HG02588 (cell line): ENCODE data around the gene NUP214.
"Not testable (repeated sequence)": the region's sequence is repeated elsewhere in the genome, so short reads cannot be mapped to it uniquely, and the experiment has no call there.

Experiments used
- ATAC-seq: cut with Tn5 transposase; IDR thresholded peaks from one replicate; pipeline ENCODE4 v1.9.1; 2021; ENCODE audit warnings: mild to moderate bottlenecking, moderate library complexity; ENCODE audit not compliant: unreplicated experiment

The NUP214 gene

DNA sequence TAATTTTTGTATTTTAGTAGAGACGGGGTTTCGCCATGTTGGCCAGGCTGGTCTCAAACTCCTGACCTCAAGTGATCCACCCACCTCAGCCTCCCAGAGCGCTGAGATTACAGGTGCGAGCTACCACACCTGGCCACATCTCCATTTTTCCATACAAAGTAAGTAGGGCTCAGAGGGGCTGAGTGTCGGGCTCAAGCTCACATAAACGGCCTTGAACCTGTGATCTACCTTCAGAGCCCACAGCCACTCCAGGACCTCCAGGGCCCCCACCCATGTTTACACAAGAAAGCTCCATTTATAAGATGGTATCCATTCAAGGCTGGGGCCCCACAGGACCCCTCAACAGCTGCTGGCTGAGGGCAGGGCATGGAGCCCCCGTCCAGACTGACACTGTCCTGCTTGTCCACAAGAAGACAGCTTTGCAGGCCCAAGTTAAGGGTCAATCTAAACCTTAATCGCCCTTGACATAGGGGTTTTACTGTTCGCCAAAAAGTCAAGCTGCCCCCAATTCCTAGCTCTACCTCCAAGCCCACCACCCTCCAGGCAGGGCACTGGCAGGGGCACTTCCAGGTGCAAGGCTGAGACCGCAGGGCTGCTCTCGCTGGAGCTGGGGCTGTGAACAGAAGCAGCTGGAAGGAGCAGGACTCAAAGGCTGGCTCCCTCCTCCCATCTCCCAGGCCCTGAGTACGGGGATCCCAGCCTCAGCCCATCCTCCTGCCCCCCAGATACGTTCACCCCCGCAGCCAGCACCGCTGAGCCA is 132.1 kb downstream of the NUP214 start:
- ATAC-seq, result no peak

DNA sequence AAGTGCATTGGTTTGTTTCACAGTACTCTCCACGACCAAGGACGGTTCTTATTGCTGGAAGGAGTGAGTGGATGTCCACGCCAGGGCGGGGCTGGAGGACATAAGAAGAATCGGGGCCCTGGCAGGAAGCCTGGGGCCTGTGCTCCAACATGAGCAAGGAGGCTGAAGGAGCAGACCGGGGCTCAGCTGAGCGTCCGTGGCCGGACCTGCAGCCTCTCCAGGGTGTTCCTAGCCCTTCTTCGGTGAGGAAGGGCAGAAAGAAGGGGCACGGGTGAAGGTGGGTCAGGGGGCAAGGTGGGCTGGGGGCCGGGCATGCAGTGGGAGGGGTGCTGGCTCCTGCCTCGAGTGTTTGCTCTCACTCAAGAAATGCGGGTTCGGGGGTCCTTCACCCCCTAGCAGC is 132.8 kb downstream of the NUP214 start:
- ATAC-seq, result no peak

DNA sequence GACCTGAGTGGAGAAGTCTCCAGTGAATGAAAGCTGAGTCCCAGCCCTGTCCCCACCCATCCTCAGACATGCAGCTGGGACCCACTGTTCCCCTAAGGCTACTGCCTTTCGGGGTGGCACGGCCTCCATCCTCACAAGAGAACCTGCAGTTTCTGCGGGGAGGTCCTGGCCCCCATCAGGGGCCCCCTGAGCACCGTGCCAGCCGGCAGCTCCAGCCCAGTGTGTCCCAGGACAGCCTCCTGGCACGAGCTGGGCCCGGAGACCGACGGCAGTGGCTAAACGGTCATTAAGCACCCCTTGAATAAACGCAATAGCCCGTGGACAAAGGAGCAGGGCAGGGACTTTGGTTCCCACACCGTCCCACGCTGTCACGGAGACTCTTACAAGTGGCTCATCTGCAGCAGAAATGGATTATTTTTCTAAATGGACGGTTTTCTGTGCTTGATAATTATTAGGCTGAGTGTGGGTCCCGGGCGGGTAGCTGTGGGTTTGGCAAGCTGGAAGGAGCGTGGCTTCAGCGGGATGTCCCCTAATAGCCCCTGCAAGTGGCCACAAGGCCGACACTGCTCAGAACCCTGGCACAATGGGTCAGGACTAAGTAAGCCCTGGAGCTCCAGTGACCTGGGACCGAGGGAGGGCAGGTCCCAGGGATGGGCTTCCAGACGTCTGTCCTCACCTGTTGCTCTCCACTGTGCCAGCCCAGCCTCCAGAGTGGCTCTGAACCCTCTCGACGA is 133.5 kb downstream of the NUP214 start:
- ATAC-seq, result no peak

- no peak for ATAC-seq
These were observed 134.1 kb downstream of the NUP214 start for GRCh38 chr9:131259432-131259898.

DNA sequence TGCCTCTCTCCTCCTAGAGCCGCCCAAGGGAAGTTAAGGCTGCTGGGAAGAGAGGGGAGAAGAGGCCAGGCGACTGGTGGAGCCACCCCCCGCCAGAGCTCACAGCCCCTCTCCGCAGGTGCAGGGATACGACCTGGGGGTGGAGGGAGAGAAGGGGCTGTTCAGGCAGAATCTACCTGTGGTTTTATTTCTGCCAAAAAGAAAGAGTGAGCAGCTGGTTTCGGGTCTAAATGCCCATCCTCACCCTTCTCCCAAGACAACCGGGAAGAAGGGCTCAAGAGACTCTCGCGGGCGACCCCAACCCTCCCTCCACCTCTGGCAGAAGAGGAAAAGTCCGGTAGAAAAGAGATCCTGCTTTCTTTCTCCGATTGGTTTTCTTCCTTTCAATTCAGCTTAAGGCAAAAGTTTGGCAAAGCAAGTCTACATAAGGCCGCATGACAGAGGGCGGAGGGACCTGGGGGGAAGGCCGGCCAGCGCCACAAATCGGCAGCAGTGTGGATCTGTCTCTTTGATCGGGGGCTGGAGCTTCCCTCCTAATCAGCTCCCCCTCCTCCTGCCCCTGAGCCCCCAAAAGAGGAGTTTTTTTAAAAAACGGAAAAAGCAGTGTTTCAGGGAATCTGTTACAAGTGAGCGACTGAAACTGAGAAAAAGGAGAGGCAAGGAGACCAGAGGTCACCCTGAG is 134.7 kb downstream of the NUP214 start:
- no peak for ATAC-seq

GRCh38 chr9:131260751-131261452 is 135.5 kb downstream of the NUP214 start:
- no peak for ATAC-seq

GRCh38 chr9:131262327-131263032 is 137.1 kb downstream of the NUP214 start:
- no peak for ATAC-seq

GRCh38 chr9:131263033-131263343 is 137.6 kb downstream of the NUP214 start:
- ATAC-seq, result not testable (repeated sequence)

DNA sequence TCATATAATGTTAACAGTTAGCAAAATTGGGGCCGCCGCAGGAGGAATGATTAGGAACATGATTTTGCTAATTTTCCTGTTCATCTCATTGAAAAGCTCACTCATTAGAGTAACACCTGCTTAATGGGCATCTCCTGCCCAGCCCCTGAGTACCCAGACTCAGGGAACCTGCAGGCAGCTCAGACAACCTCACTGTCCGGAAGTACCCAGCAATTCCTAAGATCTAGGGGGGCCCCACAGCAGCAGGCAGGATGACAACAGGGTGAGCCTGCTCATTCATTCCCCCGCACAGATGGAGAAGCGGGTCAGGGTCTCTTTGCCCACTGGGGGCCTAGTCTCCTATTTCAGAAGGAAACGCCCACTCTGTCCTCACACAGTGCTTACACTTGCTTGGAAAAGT is 138.3 kb downstream of the NUP214 start:
- no peak for ATAC-seq

GRCh38 chr9:131264231-131264630 is 138.8 kb downstream of the NUP214 start:
- ATAC-seq, result no peak

DNA sequence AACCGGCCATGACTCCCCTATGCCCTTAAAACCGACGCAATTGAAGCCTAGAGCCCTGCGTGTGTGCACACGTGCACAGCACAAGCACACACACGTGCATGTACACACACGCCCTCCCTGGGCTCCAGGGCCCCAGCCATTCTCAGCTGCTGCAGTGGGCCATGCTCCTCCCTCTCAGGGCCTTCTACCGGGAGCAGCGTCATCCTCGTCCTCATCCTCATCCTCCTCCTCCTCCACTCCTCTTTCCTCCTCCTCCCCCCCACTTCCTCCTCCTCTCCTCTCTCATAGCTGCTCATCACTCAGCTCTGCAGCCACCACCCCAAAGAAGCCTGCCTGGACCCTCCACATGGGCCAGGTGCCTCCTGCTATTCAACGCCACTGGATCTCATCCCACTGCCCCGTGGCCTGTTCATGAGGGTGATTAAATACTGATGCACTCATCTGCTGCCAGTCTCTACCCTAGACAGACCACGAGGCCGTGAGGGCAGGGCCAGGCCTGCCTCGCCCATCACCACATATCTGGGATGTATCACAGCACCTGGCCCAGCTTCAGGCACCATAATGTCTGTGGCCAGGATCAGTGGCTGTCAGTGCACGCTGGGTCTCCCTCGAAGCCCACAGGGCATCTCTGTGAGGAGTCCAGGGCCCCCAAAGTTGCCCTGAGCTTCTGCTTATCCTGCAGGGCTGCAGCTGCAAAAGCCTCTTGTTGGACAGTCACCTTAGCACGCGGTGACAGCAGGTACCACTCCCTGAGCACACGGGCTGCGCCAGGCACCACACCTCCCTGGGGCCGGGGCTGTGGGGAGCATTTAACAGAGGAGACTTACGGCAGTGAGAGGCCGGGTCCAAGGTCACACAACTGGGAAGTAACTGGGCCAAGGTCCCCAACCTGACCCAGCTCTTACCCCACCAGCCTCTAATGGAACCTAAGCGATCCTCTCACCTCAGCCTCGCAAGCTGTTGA is 141.2 kb downstream of the NUP214 start:
- ATAC-seq, result no peak

DNA sequence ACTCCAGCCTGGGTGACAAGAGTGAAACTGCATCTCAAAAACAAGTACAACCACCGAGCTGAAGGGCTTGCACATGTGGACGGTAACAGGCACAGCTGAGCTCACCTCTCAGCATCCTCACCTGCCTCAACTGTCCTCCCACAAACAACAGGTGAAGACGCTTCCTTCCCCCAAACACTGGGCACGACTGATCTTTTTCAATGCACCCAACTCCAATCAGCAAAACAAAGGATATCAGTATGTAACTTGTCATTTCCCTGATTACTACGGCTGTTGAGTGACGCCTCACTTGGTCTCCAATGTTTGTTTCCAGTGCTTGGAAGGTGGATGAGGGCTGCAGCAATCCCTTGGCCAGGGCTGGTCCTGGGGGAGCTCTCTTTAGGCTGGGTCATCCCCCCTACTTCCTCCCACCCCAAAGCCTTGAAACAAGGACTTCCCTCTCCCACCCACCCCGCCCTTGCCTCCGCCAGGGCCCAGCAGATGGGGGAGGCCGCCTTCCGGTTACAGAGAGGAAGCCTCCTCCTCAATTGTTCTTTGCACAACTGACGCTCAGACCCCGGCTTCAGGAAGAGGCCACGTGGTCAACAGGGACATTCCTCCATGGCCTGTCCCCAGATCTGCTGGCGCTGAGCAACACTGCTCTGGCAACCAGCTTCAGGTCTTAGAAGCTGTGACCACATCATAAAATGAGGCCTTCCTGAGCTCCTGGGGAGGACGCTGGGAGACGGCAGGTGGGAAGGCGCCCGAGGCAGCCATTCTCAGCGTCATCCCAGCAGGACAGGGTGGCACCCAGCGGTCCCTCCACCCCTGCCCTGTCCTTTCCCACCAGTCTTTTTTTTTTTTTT is 145.0 kb downstream of the NUP214 start:
- no peak for ATAC-seq

- ATAC-seq, result not testable (repeated sequence)
These were observed 145.6 kb downstream of the NUP214 start for GRCh38 chr9:131271016-131271273.

GRCh38 chr9:131271506-131271931 is 146.1 kb downstream of the NUP214 start:
- no peak for ATAC-seq

GRCh38 chr9:131272212-131272611 is 146.8 kb downstream of the NUP214 start:
- ATAC-seq, result no peak

- no peak for ATAC-seq
These were observed 147.9 kb downstream of the NUP214 start for GRCh38 chr9:131273146-131273855.

DNA sequence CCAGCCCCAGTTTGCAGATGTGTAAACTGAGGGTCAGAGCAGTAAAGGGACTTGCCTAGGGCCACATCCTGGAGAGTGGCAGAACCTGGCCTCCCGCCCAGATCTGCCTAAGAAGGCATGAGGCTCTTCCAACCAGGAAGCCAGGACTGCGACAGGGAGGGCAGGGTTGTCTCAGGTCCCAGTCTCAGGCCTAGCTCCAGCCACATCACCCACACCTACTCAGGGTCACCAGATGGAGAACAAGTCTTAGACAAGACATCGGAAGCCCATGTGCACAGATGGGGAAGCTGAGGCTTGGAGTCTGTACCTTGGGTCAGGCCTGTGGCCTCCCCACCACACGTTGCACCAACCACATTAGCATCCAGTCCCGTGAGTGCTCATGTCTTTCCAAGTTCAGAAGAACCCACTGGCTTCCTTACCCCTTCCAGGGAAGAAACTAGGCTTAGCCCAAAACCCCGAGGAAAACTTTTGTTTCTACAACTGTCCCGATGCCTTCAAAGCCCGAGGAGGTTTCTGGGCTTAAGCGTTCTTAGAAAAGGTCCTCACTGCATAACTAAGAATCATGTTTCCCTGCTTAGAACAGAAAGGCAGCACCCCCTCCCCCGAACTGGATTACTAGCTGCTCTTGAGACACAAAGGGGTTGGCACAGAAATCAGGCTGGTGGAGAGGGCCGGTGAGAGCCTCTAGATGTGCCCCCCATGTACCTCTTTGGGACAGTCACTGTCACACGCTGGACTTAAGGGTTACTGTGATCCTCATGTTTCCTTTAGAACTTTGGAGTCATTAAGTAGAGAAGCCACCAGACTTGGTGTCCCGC is 148.7 kb downstream of the NUP214 start:
- ATAC-seq, result no peak
